Measurements from ENCODE around the gene TGFB2.
A peak's percentile ranks its signal among the peaks of the same experiment; 100 is the strongest.

Gene TGFB2

DNA sequence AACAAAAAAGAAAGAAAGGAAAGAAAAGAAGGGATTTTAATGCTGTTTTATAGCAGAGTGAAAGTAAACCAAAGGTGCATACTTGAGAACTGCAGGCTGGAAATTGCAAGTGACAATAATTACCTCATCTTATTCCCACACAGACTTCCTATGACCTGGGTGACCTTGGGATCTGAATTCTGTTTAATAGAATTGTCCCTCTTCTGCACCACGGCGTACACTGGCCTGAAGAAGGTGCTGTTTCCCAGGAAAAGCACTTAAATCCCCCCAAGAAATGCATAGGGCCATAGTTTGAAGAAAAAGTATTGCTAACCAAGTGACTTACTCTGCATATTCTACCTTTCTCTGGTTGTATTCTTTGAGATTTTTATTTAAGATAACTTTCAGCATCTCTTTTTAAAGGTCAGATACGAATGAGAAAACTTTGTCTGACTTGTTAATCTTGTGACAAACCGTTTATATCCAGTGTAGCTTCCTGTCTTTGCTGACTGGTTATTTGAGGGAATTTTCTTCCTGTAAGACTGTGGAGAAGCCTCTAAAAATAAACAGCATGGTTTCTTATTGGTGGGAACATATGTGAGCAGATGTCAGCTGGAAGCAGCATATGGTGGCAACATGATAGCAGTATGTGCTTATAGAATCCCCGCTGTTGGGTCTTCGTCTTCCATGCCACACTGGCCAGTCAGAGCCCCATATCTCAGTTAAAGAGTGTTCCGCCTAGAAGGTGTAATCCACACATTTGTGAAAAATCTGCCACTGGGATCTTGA, 16.3 kb downstream of the TGFB2 start:
- Histone ChIP-seq H3K4me3 (ENCODE audit: insufficient read depth in 1 of 2, low read depth in 1 of 2, low read length in 2 of 2) (no peak overlapping the region), H2AK5ac (ENCODE audit: low read length, severe bottlenecking) (peak overlapping the region; percentile 94)

DNA sequence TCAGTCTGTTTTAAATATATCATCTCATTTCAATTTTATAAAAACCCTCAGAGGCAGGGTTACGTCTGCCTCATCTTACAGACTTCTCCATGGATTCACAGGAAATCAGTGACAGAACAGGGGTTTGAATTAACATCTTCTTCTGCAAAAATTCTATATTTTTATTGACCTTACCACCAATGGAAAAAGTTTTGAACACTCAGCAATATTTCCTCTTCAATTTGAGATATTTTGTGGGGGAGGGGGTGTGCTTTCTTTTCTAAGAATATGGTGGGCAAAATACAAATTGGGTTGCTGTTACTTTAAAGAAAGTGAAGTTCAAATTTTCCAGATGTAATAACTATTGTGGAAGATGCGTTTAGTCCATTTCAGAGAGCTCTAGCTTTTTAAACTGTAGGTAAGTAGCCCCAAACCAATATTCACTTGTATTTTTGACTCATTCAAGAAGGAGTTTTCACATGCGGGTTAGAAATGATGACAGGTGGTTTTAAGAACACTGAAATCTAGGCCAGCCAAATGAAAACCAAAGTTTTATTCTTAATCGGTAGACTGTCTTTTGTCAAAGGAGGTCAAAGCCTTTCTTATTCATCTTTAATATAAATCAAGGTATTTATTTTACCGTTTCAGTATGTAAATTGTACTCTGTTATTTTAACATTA, 17.4 kb downstream of the TGFB2 start:
- H3K79me1 ChIP-seq (replicated peaks; ENCODE audit: low read length, poor library complexity, severe bottlenecking): peaks cover 4% of the 10 kb centered on the region
- no peak overlapping the region for H3K4me2 ChIP-seq (ENCODE audit: low read length, poor library complexity, severe bottlenecking)
- peak overlapping the region in 1 of 2 experiments; percentile 45 for H2BK12ac ChIP-seq (ENCODE audit: low read length in 2 of 2)
- no peak overlapping the region for H3K4ac ChIP-seq (ENCODE audit: low read depth in 1 of 2, low read length in 2 of 2)
- no peak overlapping the region for H2BK5ac ChIP-seq (ENCODE audit: low read depth, low read length, poor library complexity, severe bottlenecking)
- no peak overlapping the region for H3K14ac ChIP-seq (ENCODE audit: low read length in 2 of 2)
- no peak overlapping the region for H3K9ac ChIP-seq (ENCODE audit: low read length)
- no peak overlapping the region for H3K4me3 ChIP-seq (ENCODE audit: insufficient read depth in 1 of 2, low read depth in 1 of 2, low read length in 2 of 2)
- no peak overlapping the region for H2AK5ac ChIP-seq (ENCODE audit: low read length, severe bottlenecking)
- H3K27ac ChIP-seq (ENCODE audit: low read length, poor library complexity, severe bottlenecking): peak overlapping the region; percentile 8
- H3K18ac ChIP-seq (ENCODE audit: low read depth in 1 of 2, low read length in 2 of 2): no peak overlapping the region
- DNase-seq: no peak
- no peaks in the 10 kb centered on the region for H3K27me3 ChIP-seq (ENCODE audit: control insufficient read depth in 1 of 2, insufficient read depth in 1 of 2, low read length in 2 of 2)
- no peak overlapping the region for H4K8ac ChIP-seq (ENCODE audit: low read length)
- H4K91ac ChIP-seq (ENCODE audit: low read length): no peak overlapping the region
- H3K36me3 ChIP-seq (ENCODE audit: control insufficient read depth in 1 of 2, insufficient read depth in 2 of 2, low read depth in 1 of 2, low read length in 2 of 2): peaks cover 0 to 20% of the 10 kb centered on the region in 2 experiments
- WGBS: 100% methylated on average over 3 of the region's 5 CpGs
- no peak overlapping the region for H2BK120ac ChIP-seq (ENCODE audit: low read depth, low read length)
- H2BK15ac ChIP-seq (ENCODE audit: low read depth, poor library complexity, severe bottlenecking): no peak overlapping the region
- peaks cover 20% of the 10 kb centered on the region for H3K4me1 ChIP-seq (ENCODE audit: control insufficient read depth, insufficient read depth, low read depth, low read length)
- no peaks in the 10 kb centered on the region for H3K9me3 ChIP-seq (ENCODE audit: control insufficient read depth, low read length)
- H3K23ac ChIP-seq (ENCODE audit: low read length in 2 of 2): no peak overlapping the region
- H2AFZ ChIP-seq (ENCODE audit: low read depth, low read length): no peak overlapping the region

More for the DNA sequence above, 16.3 kb downstream of the TGFB2 start:
- Histone ChIP-seq H3K79me1 (replicated peaks; ENCODE audit: low read length, poor library complexity, severe bottlenecking) (peaks cover 4% of the 10 kb centered on the region), H3K23ac (ENCODE audit: low read length in 2 of 2) (no peak overlapping the region), H3K4ac (ENCODE audit: low read depth in 1 of 2, low read length in 2 of 2) (no peak overlapping the region), H2BK120ac (ENCODE audit: low read depth, low read length) (no peak overlapping the region), H4K8ac (ENCODE audit: low read length) (peak overlapping the region; percentile 19), H3K14ac (ENCODE audit: low read length in 2 of 2) (no peak overlapping the region), H2AFZ (ENCODE audit: low read depth, low read length) (no peak overlapping the region), H2BK12ac (ENCODE audit: low read length in 2 of 2) (peak overlapping the region in 1 of 2 experiments; percentile 63), H4K91ac (ENCODE audit: low read length) (no peak overlapping the region), H3K9me3 (ENCODE audit: control insufficient read depth, low read length) (no peaks in the 10 kb centered on the region), H3K4me1 (ENCODE audit: control insufficient read depth, insufficient read depth, low read depth, low read length) (peaks cover 23% of the 10 kb centered on the region), H2BK15ac (ENCODE audit: low read depth, poor library complexity, severe bottlenecking) (no peak overlapping the region), H3K27me3 (ENCODE audit: control insufficient read depth in 1 of 2, insufficient read depth in 1 of 2, low read length in 2 of 2) (no peaks in the 10 kb centered on the region), H3K4me2 (ENCODE audit: low read length, poor library complexity, severe bottlenecking) (no peak overlapping the region), H3K27ac (ENCODE audit: low read length, poor library complexity, severe bottlenecking) (peak overlapping the region; percentile 49), H3K36me3 (ENCODE audit: control insufficient read depth in 1 of 2, insufficient read depth in 2 of 2, low read depth in 1 of 2, low read length in 2 of 2) (peaks cover 0 to 26% of the 10 kb centered on the region in 2 experiments), H3K9ac (ENCODE audit: low read length) (no peak overlapping the region), H3K18ac (ENCODE audit: low read depth in 1 of 2, low read length in 2 of 2) (peak overlapping the region; percentile 9 to 76), H2BK5ac (ENCODE audit: low read depth, low read length, poor library complexity, severe bottlenecking) (no peak overlapping the region)
- peak; percentile 73 for DNase-seq
- 57% methylated on average over 5 of the region's 7 CpGs for WGBS

DNA sequence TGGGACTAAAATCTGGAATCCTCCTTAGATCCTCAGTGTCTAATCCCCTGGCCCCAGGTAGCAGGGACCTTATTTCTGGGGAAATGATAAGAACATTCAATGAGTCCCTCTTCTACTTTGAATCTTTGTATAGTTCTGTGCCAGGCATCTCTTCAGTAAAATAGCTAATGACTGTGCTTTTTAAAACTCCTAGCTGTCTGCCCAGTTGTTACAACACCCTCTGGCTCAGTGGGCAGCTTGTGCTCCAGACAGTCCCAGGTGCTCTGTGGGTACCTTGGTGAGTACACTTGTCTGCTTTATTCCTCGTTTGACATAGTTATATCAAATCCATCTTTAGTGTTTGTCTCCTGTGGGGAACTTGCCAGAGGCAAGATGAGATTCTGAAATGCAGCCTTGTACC, 18.0 kb downstream of the TGFB2 start:
- H3K27me3 ChIP-seq (ENCODE audit: control insufficient read depth in 1 of 2, insufficient read depth in 1 of 2, low read length in 2 of 2): no peaks in the 10 kb centered on the region
- WGBS: 100% methylated on average over 1 of the region's 1 CpG
- H3K9me3 ChIP-seq (ENCODE audit: control insufficient read depth, low read length): no peaks in the 10 kb centered on the region

DNA sequence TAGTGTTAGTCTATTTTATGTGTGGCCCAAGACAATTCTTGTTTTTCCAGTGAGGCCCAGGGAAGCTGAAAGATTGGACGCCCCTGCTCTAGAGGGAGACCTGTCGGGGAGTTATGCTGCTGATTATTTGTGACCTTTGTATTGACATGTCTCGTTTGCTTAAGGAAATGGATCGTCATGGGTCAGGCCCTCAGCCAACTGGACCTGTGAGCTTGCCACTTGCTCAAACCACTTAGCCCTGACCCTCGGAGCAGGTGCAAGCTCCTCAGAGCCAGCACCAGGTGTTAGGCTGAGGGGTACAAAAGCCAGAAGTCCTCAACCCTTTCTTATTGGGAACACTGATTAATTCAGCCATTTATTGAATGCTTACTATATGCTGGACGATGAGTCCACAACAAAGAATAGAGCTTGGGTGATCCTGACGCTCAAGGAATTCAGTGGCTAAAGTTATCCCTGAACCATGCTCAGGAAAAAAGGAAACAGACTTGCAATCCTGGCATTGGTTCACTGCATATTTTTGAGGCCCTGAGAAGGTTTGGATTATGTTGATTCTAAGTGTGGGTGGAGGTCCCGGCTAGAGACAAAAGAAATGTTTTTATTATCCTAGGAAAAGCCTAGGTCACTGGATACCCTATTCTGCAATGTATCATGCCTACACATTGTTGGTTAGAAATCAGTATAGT, 19.0 kb downstream of the TGFB2 start:
- H3K18ac ChIP-seq (ENCODE audit: low read depth in 1 of 2, low read length in 2 of 2): peak overlapping the region in 1 of 2 experiments; percentile 11
- H2AFZ ChIP-seq (ENCODE audit: low read depth, low read length): no peak overlapping the region
- H3K4me1 ChIP-seq (ENCODE audit: control insufficient read depth, insufficient read depth, low read depth, low read length): peaks cover 27% of the 10 kb centered on the region
- peak overlapping the region; percentile 23 for H3K27ac ChIP-seq (ENCODE audit: low read length, poor library complexity, severe bottlenecking)
- no peak for DNase-seq
- H3K27me3 ChIP-seq (ENCODE audit: control insufficient read depth in 1 of 2, insufficient read depth in 1 of 2, low read length in 2 of 2): no peaks in the 10 kb centered on the region
- no peak overlapping the region for H2BK5ac ChIP-seq (ENCODE audit: low read depth, low read length, poor library complexity, severe bottlenecking)
- peaks cover 4% of the 10 kb centered on the region for H3K79me1 ChIP-seq (replicated peaks; ENCODE audit: low read length, poor library complexity, severe bottlenecking)
- no peak overlapping the region for H3K23ac ChIP-seq (ENCODE audit: low read length in 2 of 2)
- H2BK15ac ChIP-seq (ENCODE audit: low read depth, poor library complexity, severe bottlenecking): no peak overlapping the region
- peak overlapping the region; percentile 21 for H2AK5ac ChIP-seq (ENCODE audit: low read length, severe bottlenecking)
- no peak overlapping the region for H3K14ac ChIP-seq (ENCODE audit: low read length in 2 of 2)
- H3K4me3 ChIP-seq (ENCODE audit: insufficient read depth in 1 of 2, low read depth in 1 of 2, low read length in 2 of 2): no peak overlapping the region
- H4K91ac ChIP-seq (ENCODE audit: low read length): no peak overlapping the region
- 87% methylated on average over 8 of the region's 8 CpGs for WGBS
- peaks cover 0 to 28% of the 10 kb centered on the region in 2 experiments for H3K36me3 ChIP-seq (ENCODE audit: control insufficient read depth in 1 of 2, insufficient read depth in 2 of 2, low read depth in 1 of 2, low read length in 2 of 2)
- H3K4me2 ChIP-seq (ENCODE audit: low read length, poor library complexity, severe bottlenecking): no peak overlapping the region
- H3K4ac ChIP-seq (ENCODE audit: low read depth in 1 of 2, low read length in 2 of 2): no peak overlapping the region
- no peaks in the 10 kb centered on the region for H3K9me3 ChIP-seq (ENCODE audit: control insufficient read depth, low read length)
- no peak overlapping the region for H2BK12ac ChIP-seq (ENCODE audit: low read length in 2 of 2)
- no peak overlapping the region for H3K9ac ChIP-seq (ENCODE audit: low read length)
- no peak overlapping the region for H2BK120ac ChIP-seq (ENCODE audit: low read depth, low read length)
- no peak overlapping the region for H4K8ac ChIP-seq (ENCODE audit: low read length)

More for the DNA sequence above, 18.0 kb downstream of the TGFB2 start:
- Histone ChIP-seq H4K91ac (ENCODE audit: low read length) (no peak overlapping the region), H3K4me3 (ENCODE audit: insufficient read depth in 1 of 2, low read depth in 1 of 2, low read length in 2 of 2) (no peak overlapping the region), H3K4me1 (ENCODE audit: control insufficient read depth, insufficient read depth, low read depth, low read length) (peaks cover 25% of the 10 kb centered on the region), H2BK5ac (ENCODE audit: low read depth, low read length, poor library complexity, severe bottlenecking) (no peak overlapping the region), H3K79me1 (replicated peaks; ENCODE audit: low read length, poor library complexity, severe bottlenecking) (peaks cover 4% of the 10 kb centered on the region), H2AK5ac (ENCODE audit: low read length, severe bottlenecking) (peak overlapping the region; percentile 94), H2BK120ac (ENCODE audit: low read depth, low read length) (no peak overlapping the region), H3K4me2 (ENCODE audit: low read length, poor library complexity, severe bottlenecking) (no peak overlapping the region), H3K9ac (ENCODE audit: low read length) (no peak overlapping the region), H2BK12ac (ENCODE audit: low read length in 2 of 2) (no peak overlapping the region), H3K36me3 (ENCODE audit: control insufficient read depth in 1 of 2, insufficient read depth in 2 of 2, low read depth in 1 of 2, low read length in 2 of 2) (peaks cover 0 to 24% of the 10 kb centered on the region in 2 experiments), H2BK15ac (ENCODE audit: low read depth, poor library complexity, severe bottlenecking) (no peak overlapping the region), H3K4ac (ENCODE audit: low read depth in 1 of 2, low read length in 2 of 2) (peak overlapping the region in 1 of 2 experiments; percentile 24), H3K23ac (ENCODE audit: low read length in 2 of 2) (no peak overlapping the region), H3K14ac (ENCODE audit: low read length in 2 of 2) (no peak overlapping the region), H2AFZ (ENCODE audit: low read depth, low read length) (no peak overlapping the region), H4K8ac (ENCODE audit: low read length) (no peak overlapping the region), H3K18ac (ENCODE audit: low read depth in 1 of 2, low read length in 2 of 2) (no peak overlapping the region), H3K27ac (ENCODE audit: low read length, poor library complexity, severe bottlenecking) (peak overlapping the region; percentile 25)
- DNase-seq: no peak

Measured in mesenchymal stem cell (in vitro differentiated cells and primary cell).